OCI-LY7 (cell line): ENCODE measurements around the gene C10orf53. TPM values are rescaled to one million over a fixed set of nuclear protein-coding genes. Genes with fewer than 3 reads are reported as not detected.
A peak's percentile ranks its signal among the peaks of the same experiment; 100 is the strongest.

Experiments
- BruUV-seq: library from RNA; stranded (reverse); fragments of 400-500 nt; replicated peaks from 2 replicates; lab custom pipeline; 2021; lab: Mats Ljungman, UMichigan
- CTCF ChIA-PET: fragments of 300-600 bp; sonication (Branson Sonifier 250); formaldehyde crosslinking; loops from one replicate; lab custom pipeline; 2022; ENCODE audit warnings: antibody characterized with exemption; ENCODE audit not compliant: unreplicated experiment; lab: Charles Lee
- POLR2A ChIA-PET: fragments of 300-600 bp; sonication (Branson Sonifier 250); formaldehyde crosslinking; loops from one replicate; lab custom pipeline; 2022; ENCODE audit warnings: antibody characterized with exemption; lab: Charles Lee
- DNase-seq: peaks from one replicate; pipeline ENCODE4 v3.0.0-alpha.2; 2015; ENCODE audit warnings: low spot score
- H2AFZ ChIP-seq: fragments of 200-600 bp; sonication (generic), shearing (Covaris generic); 2 replicates; pipeline ENCODE4 v1.6.1; 2014; ENCODE audit warnings: mild to moderate bottlenecking, antibody characterized with exemption, low read length, moderate library complexity
- H3K27ac ChIP-seq: fragments of 200-600 bp; sonication (generic); 2 replicates; pipeline ENCODE4 v1.5.1; 2014; ENCODE audit warnings: mixed run types, low read depth, mild to moderate bottlenecking, moderate library complexity, low read length, inconsistent platforms; ENCODE audit not compliant: poor library complexity, severe bottlenecking
- H3K36me3 ChIP-seq: fragments of 200-600 bp; sonication (generic); 2 replicates; pipeline ENCODE4 v1.6.1; 2014; ENCODE audit warnings: mild to moderate bottlenecking, antibody characterized with exemption, low read length, moderate library complexity, mixed read lengths; ENCODE audit not compliant: insufficient read depth
- H3K4me1 ChIP-seq: fragments of 200-600 bp; sonication (generic); 2 replicates; pipeline ENCODE4 v1.5.1; 2014; ENCODE audit warnings: mild to moderate bottlenecking, low read length; ENCODE audit not compliant: insufficient read depth, poor library complexity, severe bottlenecking
- H3K4me2 ChIP-seq: fragments of 200-600 bp; sonication (generic); 2 replicates; pipeline ENCODE4 v1.6.1; 2014; ENCODE audit warnings: mild to moderate bottlenecking, low read length
- H3K4me3 ChIP-seq: fragments of 200-600 bp; sonication (generic); 2 replicates; pipeline ENCODE4 v1.5.1; 2014; ENCODE audit warnings: mild to moderate bottlenecking, low read depth, low read length; ENCODE audit not compliant: poor library complexity, severe bottlenecking
- H3K79me2 ChIP-seq: fragments of 200-600 bp; sonication (generic); 2 replicates; pipeline ENCODE4 v1.6.1; 2016; ENCODE audit warnings: low read depth, mild to moderate bottlenecking, low read length, moderate library complexity, mixed read lengths; ENCODE audit not compliant: insufficient read depth
- H3K9me2 ChIP-seq: fragments of 200-600 bp; sonication (generic); 2 replicates; pipeline ENCODE4 v1.6.1; 2016; ENCODE audit warnings: mild to moderate bottlenecking, low read length, mixed read lengths; ENCODE audit not compliant: insufficient read depth
- H3K9me3 ChIP-seq: fragments of 200-600 bp; sonication (generic); 2 replicates; pipeline ENCODE4 v1.6.1; 2014; ENCODE audit warnings: mild to moderate bottlenecking, mixed run types, low read length, mixed read lengths
- H4K20me1 ChIP-seq: fragments of 200-600 bp; sonication (generic); 2 replicates; pipeline ENCODE4 v1.6.1; 2014; ENCODE audit warnings: mild to moderate bottlenecking, antibody characterized with exemption, low read length, moderate library complexity, mixed read lengths; ENCODE audit not compliant: insufficient read depth
- EZH2phosphoT487 ChIP-seq: fragments of 200-600 bp; sonication (generic); IDR thresholded peaks from 2 replicates; pipeline ENCODE4 v1.6.1; 2018; ENCODE audit warnings: low read depth, borderline replicate concordance, mild to moderate bottlenecking, mixed run types, antibody characterized with exemption, low read length, moderate library complexity, mixed read lengths
- intact Hi-C: fragments of 100-400 bp; cut with micrococcal nuclease; formaldehyde crosslinking; loops from one replicate; pipeline ENCODE4 v1.10.0; 2022; ENCODE audit not compliant: unreplicated experiment
- total RNA-seq, 2 experiments: library from RNA; depleted of rRNA in 1 of 2; stranded (reverse); fragments of >200 nt in 1 of 2; shearing (Covaris generic) in 1 of 2; gene quantifications; 2 replicates each; pipeline ENCODE4 v1.2.3, GENCODE V29; 2014 to 2022
- TF ChIP-seq, protein P1 (sequence below): fragments of 200-600 bp; sonication (generic); conservative IDR thresholded peaks from 2 replicates; pipeline ENCODE4 v1.5.1; 2014; ENCODE audit warnings: mild to moderate bottlenecking, antibody characterized with exemption, low read length, moderate library complexity, mixed read lengths

The C10orf53 gene
- total RNA-seq, 2 experiments from 2014 or later, result not detected

DNA sequence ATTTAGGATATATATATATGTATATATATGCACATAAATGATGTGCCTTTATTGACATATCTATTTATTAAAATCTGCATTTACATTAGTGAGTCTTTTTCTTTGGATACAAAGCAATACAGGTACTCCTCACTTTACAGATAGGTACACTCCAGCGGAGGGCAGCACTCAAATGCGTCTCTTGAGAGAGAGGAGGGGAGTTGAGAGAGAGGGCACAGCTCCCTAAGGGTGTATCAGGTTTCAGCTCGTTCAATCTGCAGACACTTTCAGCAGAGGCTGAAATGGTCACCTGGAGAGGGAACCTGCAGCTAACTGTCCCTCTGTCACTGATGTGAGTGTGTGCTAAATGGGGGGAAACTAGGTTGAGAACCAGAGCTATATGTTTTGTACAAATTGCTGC is 21.5 kb downstream of the C10orf53 start:
- no peaks in the 10 kb centered on the region for H4K20me1 ChIP-seq
- ChIA-PET POLR2A (no interaction called here), CTCF (no interaction called here)
- no peak for DNase-seq
- H2AFZ ChIP-seq, result no peak overlapping the region
- H3K79me2 ChIP-seq, result no peaks in the 10 kb centered on the region
- H3K9me2 ChIP-seq, result no peaks in the 10 kb centered on the region
- intact Hi-C loops, result no loop called here
- TF ChIP-seq, protein P1, sequence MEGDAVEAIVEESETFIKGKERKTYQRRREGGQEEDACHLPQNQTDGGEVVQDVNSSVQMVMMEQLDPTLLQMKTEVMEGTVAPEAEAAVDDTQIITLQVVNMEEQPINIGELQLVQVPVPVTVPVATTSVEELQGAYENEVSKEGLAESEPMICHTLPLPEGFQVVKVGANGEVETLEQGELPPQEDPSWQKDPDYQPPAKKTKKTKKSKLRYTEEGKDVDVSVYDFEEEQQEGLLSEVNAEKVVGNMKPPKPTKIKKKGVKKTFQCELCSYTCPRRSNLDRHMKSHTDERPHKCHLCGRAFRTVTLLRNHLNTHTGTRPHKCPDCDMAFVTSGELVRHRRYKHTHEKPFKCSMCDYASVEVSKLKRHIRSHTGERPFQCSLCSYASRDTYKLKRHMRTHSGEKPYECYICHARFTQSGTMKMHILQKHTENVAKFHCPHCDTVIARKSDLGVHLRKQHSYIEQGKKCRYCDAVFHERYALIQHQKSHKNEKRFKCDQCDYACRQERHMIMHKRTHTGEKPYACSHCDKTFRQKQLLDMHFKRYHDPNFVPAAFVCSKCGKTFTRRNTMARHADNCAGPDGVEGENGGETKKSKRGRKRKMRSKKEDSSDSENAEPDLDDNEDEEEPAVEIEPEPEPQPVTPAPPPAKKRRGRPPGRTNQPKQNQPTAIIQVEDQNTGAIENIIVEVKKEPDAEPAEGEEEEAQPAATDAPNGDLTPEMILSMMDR, result 0 out of 2 replicates have a peak, but pooled peaks have one; percentile 11
- TF ChIP-seq EZH2phosphoT487, result no peak
- H3K4me1 ChIP-seq, result no peaks in the 10 kb centered on the region
- H3K27ac ChIP-seq, result no peak overlapping the region
- H3K9me3 ChIP-seq, result no peaks in the 10 kb centered on the region
- H3K4me3 ChIP-seq, result no peak overlapping the region
- no peaks in the 10 kb centered on the region for H3K36me3 ChIP-seq
- H3K4me2 ChIP-seq, result no peak overlapping the region
- no TSS peak for BruUV-seq

DNA sequence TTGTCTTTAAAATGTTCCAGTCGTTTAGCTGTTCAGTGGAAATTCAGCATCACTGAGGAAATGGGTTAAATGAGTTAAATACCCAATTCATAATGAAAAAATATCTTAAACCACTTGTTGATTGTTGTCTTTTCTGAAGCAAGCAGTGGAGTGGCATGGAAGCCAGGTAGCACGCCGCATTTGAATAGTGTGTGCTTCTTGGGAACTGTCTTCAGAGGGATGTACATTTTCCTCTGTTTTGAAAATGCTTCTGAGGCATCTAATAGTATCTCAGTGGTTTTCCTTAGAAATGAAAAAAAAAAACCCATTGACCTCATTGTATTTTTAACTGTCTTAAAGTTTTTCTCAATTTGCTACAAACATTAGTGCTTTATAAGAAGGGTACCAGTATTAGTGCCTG is 28.1 kb downstream of the C10orf53 start:
- BruUV-seq, result no TSS peak
- H3K36me3 ChIP-seq, result no peaks in the 10 kb centered on the region
- no peaks in the 10 kb centered on the region for H3K9me2 ChIP-seq
- H4K20me1 ChIP-seq, result no peaks in the 10 kb centered on the region
- no peak for DNase-seq
- CTCF ChIA-PET, result no interaction called here
- H3K9me3 ChIP-seq, result no peaks in the 10 kb centered on the region
- no peaks in the 10 kb centered on the region for H3K4me1 ChIP-seq
- H2AFZ ChIP-seq, result no peak overlapping the region
- no peaks in the 10 kb centered on the region for H3K79me2 ChIP-seq
- POLR2A ChIA-PET, result interaction anchor here (0.6 kb wide), 1 partner anchor 69 kb away, joined by 3 read pairs; no protein-coding TSS in a partner anchor
- H3K27ac ChIP-seq, result no peak overlapping the region
- intact Hi-C loops, result no loop called here
- no peak for TF ChIP-seq EZH2phosphoT487
- TF ChIP-seq, protein P1, result no peak
- H3K4me3 ChIP-seq, result no peak overlapping the region
- H3K4me2 ChIP-seq, result no peak overlapping the region

DNA sequence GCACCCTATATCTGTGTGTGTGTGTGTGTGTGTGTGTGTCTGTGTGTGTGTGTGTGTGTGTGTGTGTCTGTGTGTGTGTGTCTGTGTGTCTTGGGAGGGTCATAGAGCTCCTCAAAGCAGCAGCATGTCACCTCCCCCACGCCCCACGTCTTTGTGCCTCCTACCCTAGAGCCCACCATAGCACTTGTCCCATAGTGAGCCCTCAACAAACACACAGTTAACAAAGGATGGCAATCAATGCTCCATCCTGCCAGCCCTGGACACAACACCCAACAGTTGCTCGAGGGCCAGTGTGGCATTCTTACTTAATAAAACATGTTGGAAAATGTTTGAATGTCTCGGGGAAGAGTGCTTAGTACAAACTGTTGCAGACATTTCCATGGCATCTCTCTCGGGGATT is 30.5 kb downstream of the C10orf53 start:
- Histone ChIP-seq H3K79me2 (no peaks in the 10 kb centered on the region), H3K4me1 (no peaks in the 10 kb centered on the region), H4K20me1 (no peaks in the 10 kb centered on the region), H2AFZ (no peak overlapping the region), H3K36me3 (no peaks in the 10 kb centered on the region), H3K27ac (no peak overlapping the region), H3K9me3 (no peaks in the 10 kb centered on the region), H3K9me2 (no peaks in the 10 kb centered on the region), H3K4me2 (no peak overlapping the region), H3K4me3 (no peak overlapping the region)
- ChIA-PET CTCF (no interaction called here), POLR2A (no interaction called here)
- TF ChIP-seq EZH2phosphoT487, result no peak
- TF ChIP-seq, protein P1, result no peak
- BruUV-seq, result no TSS peak
- intact Hi-C loops, result no loop called here
- no peak for DNase-seq
